ENCODE results near the gene CDH4. TPM values are rescaled to one million over a fixed set of nuclear protein-coding genes. Genes with fewer than 3 reads are reported as not detected.

CDH4 gene
- total and polyA plus RNA-seq, 8 donors, result under 0.01 to 2.2 (median 0.11) TPM; not detected in 2

DNA sequence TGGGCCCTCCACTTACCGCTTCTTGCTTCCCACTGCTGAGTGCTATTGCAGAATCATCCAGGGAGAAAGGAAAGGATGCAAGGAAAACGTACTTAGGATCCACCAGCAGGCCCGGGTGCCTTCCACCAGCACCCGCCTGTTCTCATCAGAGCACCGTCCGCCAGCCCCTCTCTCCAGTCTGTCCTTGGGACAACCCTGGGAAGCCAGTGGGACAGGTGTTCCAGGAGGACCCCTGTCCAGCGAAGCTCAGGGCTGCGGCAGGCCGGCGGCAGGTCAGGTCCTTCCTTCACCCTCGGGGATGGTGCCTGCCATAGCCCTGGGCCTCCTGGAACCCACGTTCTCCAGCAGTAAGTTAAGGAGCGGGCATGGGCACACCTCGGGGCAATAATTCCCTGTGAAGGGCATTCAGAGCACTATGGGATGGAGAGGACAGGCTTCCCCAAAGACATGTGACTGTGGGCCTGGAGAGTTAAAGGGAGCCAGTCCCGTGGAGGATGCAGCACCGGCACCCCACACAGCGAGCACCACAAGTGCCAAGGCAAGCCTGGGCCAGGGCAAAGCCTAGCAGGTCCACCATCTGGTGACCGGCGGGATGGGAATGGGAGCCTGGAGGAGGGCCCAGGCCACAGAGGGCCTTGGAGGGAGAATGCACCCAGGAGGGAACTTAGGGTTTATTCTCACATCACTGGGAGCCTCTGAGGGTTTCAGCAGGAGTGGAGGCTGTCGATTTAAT is 416.9 kb downstream of the CDH4 start:
- intact Hi-C loops (cut with DNase I; ENCODE audit: low total_unique reads), result no loop called here
- H3K27ac ChIP-seq, result no peak overlapping the region
- no peak overlapping the region for H3K4me3 ChIP-seq
- no peaks in the 10 kb centered on the region for H3K9me3 ChIP-seq
- DNase-seq, result no peak
- WGBS, 5 donors, result 71 to 90% (median 87%) methylated on average over 7 to 20 of the region's 20 CpGs
- no peak for TF ChIP-seq POLR2A (IDR thresholded peaks at IDR 0.05)
- no peak for TF ChIP-seq POLR2AphosphoS5 (IDR thresholded peaks at IDR 0.05)
- TF ChIP-seq EP300 (IDR thresholded peaks at IDR 0.05), result no peak
- TF ChIP-seq, protein P1, sequence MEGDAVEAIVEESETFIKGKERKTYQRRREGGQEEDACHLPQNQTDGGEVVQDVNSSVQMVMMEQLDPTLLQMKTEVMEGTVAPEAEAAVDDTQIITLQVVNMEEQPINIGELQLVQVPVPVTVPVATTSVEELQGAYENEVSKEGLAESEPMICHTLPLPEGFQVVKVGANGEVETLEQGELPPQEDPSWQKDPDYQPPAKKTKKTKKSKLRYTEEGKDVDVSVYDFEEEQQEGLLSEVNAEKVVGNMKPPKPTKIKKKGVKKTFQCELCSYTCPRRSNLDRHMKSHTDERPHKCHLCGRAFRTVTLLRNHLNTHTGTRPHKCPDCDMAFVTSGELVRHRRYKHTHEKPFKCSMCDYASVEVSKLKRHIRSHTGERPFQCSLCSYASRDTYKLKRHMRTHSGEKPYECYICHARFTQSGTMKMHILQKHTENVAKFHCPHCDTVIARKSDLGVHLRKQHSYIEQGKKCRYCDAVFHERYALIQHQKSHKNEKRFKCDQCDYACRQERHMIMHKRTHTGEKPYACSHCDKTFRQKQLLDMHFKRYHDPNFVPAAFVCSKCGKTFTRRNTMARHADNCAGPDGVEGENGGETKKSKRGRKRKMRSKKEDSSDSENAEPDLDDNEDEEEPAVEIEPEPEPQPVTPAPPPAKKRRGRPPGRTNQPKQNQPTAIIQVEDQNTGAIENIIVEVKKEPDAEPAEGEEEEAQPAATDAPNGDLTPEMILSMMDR (IDR thresholded peaks at IDR 0.05), result no peak
- no peaks in the 10 kb centered on the region for H3K36me3 ChIP-seq
- peaks cover 0 to 47% (median 0%) of the 10 kb centered on the region in 3 donors for H3K27me3 ChIP-seq
- H3K4me1 ChIP-seq, result no peaks in the 10 kb centered on the region

DNA sequence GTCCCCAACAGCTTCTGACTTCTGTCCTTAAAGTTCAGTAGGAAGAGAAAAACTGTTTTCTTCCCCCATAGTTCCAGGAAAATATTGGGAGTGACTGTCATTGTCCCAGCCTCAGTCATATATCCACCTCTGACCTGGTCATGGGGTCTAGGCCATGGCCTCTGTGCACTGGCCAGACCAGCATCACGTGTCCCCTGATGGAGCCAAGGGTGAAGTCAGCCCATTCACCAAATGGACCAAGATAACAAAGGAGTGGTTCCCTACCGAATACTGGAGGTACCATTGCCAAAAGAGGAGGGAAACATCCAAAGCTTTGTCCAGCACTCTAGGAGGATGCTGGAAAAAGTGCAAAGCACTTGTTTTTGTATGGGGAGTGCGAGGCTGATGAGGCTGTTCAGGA is 418.2 kb downstream of the CDH4 start:
- WGBS, 5 donors, result 54 to 73% (median 65%) methylated on average over 3 of the region's 3 CpGs
- DNase-seq, result no peak

DNA sequence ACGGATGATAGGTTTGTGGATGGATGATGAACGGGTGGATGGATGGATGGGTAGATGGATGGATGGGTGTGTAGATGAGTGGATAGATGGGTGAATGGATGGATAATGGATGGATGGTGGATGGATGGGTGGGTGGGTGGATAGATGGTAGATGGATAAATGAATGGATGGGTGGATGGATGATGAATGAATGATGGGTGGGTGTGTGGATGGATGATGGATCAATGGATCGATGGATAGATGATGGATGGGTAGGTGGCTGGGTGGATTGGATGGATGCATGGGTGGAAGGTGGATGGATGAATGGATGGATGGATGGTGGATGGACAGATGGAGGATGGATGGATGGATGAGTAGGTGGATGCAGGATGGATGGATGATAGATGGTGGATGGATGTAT is 419.5 kb downstream of the CDH4 start:
- WGBS, 5 donors, result 91 to 98% (median 94%) methylated on average over 3 of the region's 3 CpGs
- no peak overlapping the region for H3K4me3 ChIP-seq
- H3K36me3 ChIP-seq, result no peaks in the 10 kb centered on the region
- peaks cover 0 to 32% (median 0%) of the 10 kb centered on the region in 3 donors for H3K27me3 ChIP-seq
- intact Hi-C loops (cut with DNase I; ENCODE audit: low total_unique reads), result no loop called here
- no peak for DNase-seq
- H3K27ac ChIP-seq, result no peak overlapping the region
- no peaks in the 10 kb centered on the region for H3K9me3 ChIP-seq
- H3K4me1 ChIP-seq, result no peaks in the 10 kb centered on the region
- TF ChIP-seq, protein P1 (IDR thresholded peaks at IDR 0.05), result no peak
- TF ChIP-seq EP300 (IDR thresholded peaks at IDR 0.05), result no peak
- TF ChIP-seq POLR2A (IDR thresholded peaks at IDR 0.05), result no peak
- no peak for TF ChIP-seq POLR2AphosphoS5 (IDR thresholded peaks at IDR 0.05)

More for the DNA sequence above, 418.2 kb downstream of the CDH4 start:
- no peak overlapping the region for H3K4me3 ChIP-seq
- peaks cover 0 to 38% (median 0%) of the 10 kb centered on the region in 3 donors for H3K27me3 ChIP-seq
- no peaks in the 10 kb centered on the region for H3K9me3 ChIP-seq
- H3K27ac ChIP-seq, result no peak overlapping the region
- H3K36me3 ChIP-seq, result no peaks in the 10 kb centered on the region
- TF ChIP-seq EP300 (IDR thresholded peaks at IDR 0.05) (no peak), POLR2AphosphoS5 (IDR thresholded peaks at IDR 0.05) (no peak), POLR2A (IDR thresholded peaks at IDR 0.05) (no peak)
- TF ChIP-seq, protein P1 (IDR thresholded peaks at IDR 0.05), result no peak
- intact Hi-C loops (cut with DNase I; ENCODE audit: low total_unique reads), result no loop called here
- no peaks in the 10 kb centered on the region for H3K4me1 ChIP-seq

DNA sequence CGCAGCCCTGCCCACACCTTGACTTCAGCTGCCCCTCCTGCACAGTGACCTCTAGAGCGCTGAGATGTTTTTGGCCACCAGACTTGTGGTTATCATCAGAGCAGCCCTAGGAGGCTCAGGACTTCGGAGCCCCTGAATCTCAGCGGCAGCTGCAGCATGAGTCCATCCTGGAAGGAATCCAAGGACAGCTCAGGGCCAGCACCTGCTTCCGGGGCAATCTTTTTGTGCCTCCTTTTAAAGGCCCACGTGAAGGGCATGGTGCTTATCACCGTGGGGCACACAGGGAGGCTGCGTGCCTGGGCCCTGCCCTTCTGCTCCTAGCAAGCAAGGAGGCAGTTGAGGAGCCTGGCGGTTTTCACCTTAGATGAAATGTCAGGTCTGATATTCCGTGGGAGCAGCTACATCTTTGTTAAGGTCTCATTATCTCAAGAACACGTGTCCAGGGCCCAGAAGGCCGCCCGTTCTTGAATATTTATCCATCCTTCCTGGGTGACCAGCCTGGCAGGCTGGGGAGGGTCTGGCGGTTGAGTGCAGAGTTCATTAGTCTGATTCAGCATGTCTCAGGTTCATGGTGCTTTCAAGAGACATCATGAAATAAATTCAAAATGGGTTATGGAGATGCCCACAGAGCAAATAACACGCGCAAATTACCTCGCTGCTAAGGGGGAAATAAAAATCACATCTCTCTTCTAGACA is 421.2 kb downstream of the CDH4 start:
- intact Hi-C loops (cut with DNase I; ENCODE audit: low total_unique reads), result no loop called here
- no peaks in the 10 kb centered on the region for H3K9me3 ChIP-seq
- DNase-seq, result no peak
- TF ChIP-seq POLR2AphosphoS5 (IDR thresholded peaks at IDR 0.05) (no peak), POLR2A (IDR thresholded peaks at IDR 0.05) (no peak), EP300 (IDR thresholded peaks at IDR 0.05) (no peak)
- TF ChIP-seq, protein P1 (IDR thresholded peaks at IDR 0.05), result no peak
- 63 to 69% (median 68%) methylated on average over 17 of the region's 17 CpGs for WGBS, 5 donors
- no peak overlapping the region for H3K27ac ChIP-seq
- peaks cover 0 to 22% (median 0%) of the 10 kb centered on the region in 3 donors for H3K27me3 ChIP-seq
- H3K4me3 ChIP-seq, result no peak overlapping the region
- H3K36me3 ChIP-seq, result no peaks in the 10 kb centered on the region
- H3K4me1 ChIP-seq, result no peaks in the 10 kb centered on the region
